CD8-positive, alpha-beta memory T cell (primary cell): ENCODE results near the gene ZNF554. TPM values are rescaled to one million over a fixed set of nuclear protein-coding genes. Genes with fewer than 3 reads are reported as not detected.
A peak's percentile ranks its signal among the peaks of the same experiment; 100 is the strongest.

Experiments
- CTCF ChIA-PET: fragments of 350-600 bp; sonication (Branson Sonifier 250); formaldehyde crosslinking; loops from one replicate; lab custom pipeline; 2021; ENCODE audit warnings: antibody characterized with exemption; lab: Charles Lee
- POLR2A ChIA-PET: fragments of 350-600 bp; sonication (Branson Sonifier 250); formaldehyde crosslinking; loops from one replicate; lab custom pipeline; 2021; ENCODE audit warnings: antibody characterized with exemption; lab: Charles Lee
- DNase-seq, 5 donors: peaks; one replicate each; pipeline versions ENCODE4 v3.0.0 to v3.0.0-alpha.2; 2020 to 2022; ENCODE audit warnings: mixed read lengths in 1 of 5
- H3K27ac ChIP-seq: one replicate; pipeline ENCODE4 v1.7.0; 2013; ENCODE audit warnings: low read depth, mild to moderate bottlenecking, low read length, moderate library complexity
- H3K27me3 ChIP-seq: 2 replicates; pipeline ENCODE4 v1.7.0; 2013; ENCODE audit warnings: low read length, mild to moderate bottlenecking; ENCODE audit not compliant: insufficient read depth, poor library complexity, severe bottlenecking
- H3K36me3 ChIP-seq: 2 replicates; pipeline ENCODE4 v1.7.0; 2013; ENCODE audit warnings: mild to moderate bottlenecking, low read length, moderate library complexity; ENCODE audit not compliant: insufficient read depth
- H3K4me1 ChIP-seq: 2 replicates; pipeline ENCODE4 v1.7.0; 2013; ENCODE audit warnings: mild to moderate bottlenecking, low read length, moderate library complexity; ENCODE audit not compliant: insufficient read depth
- H3K4me3 ChIP-seq: 2 replicates; pipeline ENCODE4 v1.7.0; 2013; ENCODE audit warnings: mild to moderate bottlenecking, low read length
- H3K9me3 ChIP-seq: 2 replicates; pipeline ENCODE4 v1.7.0; 2013; ENCODE audit warnings: mild to moderate bottlenecking, low read length
- H3K27ac Mint-ChIP-seq, 8 donors: one replicate each; pipeline ENCODE4 v1.8.0; 2020 to 2021; ENCODE audit warnings: mixed read lengths in 8 of 8, mild to moderate bottlenecking in 6 of 8, inconsistent platforms in 3 of 8, moderate library complexity in 3 of 8
- H3K27me3 Mint-ChIP-seq, 2 donors: one replicate each; pipeline ENCODE4 v1.8.0; 2020 to 2021; ENCODE audit warnings: mixed read lengths in 2 of 2, mild to moderate bottlenecking in 1 of 2, moderate library complexity in 1 of 2
- H3K36me3 Mint-ChIP-seq, 3 donors: one replicate each; pipeline ENCODE4 v1.8.0; 2020 to 2021; ENCODE audit warnings: mixed read lengths in 3 of 3, inconsistent platforms in 1 of 3, mild to moderate bottlenecking in 1 of 3
- H3K4me1 Mint-ChIP-seq, 3 donors: one replicate each; pipeline ENCODE4 v1.8.0; 2020 to 2021; ENCODE audit warnings: mixed read lengths in 3 of 3, inconsistent platforms in 1 of 3, mild to moderate bottlenecking in 1 of 3
- H3K4me3 Mint-ChIP-seq, 7 donors: one replicate each; pipeline ENCODE4 v1.8.0; 2020 to 2021; ENCODE audit warnings: mixed read lengths in 7 of 7, mild to moderate bottlenecking in 6 of 7, moderate library complexity in 4 of 7, inconsistent platforms in 2 of 7
- H3K9me3 Mint-ChIP-seq, 5 donors: one replicate each; pipeline ENCODE4 v1.8.0; 2020 to 2022; ENCODE audit warnings: mixed read lengths in 5 of 5, mild to moderate bottlenecking in 3 of 5, moderate library complexity in 2 of 5, inconsistent platforms in 1 of 5
- polyA plus RNA-seq: library from polyadenylated mRNA; unstranded; fragments of 300-500 nt; fragmentation: Illumina TruSeq; gene quantifications from one replicate; pipeline ENCODE4 v1.2.3, GENCODE V29; 2021
- total RNA-seq, 2 experiments: library from RNA; stranded (reverse); gene quantifications; one replicate each; pipeline ENCODE4 v1.2.3, GENCODE V29; 2021

Gene ZNF554
- total and polyA plus RNA-seq, 3 experiments from 2014 or later: 2.1 to 5.7 (median 2.3) TPM

DNA sequence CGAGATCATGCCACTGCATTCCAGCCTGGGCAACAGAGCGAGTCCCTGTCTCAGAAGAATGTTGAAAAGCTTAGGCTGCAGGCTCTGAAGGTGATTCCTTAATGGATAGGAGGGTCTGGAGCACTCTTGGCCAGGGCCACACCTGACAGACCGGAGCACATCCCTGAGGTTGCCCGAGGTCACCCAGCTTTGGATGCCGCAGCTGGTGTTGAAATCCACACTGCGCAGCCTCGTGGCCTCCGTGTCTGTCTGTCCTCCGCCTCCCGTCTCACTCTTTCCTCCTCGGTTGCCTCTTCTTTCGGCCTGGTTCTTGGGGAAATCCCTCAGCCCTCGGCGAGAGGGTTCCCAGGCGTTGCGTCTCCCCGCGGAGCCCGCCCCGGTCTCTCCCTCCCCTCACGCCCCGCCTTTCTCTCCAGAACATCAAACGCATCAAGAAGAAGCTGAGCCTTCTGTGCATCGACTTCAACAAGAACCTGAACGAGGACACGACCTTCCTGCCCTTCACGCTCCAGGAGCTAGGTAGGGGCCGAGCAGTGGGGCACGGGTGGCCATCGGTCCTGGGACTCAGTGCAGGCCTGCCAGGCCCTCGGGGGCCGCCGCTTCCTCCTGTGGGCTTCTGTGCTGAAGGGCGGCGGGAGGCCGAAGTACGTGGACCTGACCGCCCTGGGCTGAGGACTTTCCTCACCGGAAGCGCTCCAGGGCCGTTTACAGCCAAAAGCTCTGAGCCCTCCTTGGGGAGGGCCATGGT, 20.2 kb upstream of the ZNF554 start:
- POLR2A ChIA-PET: no interaction called here
- no peak for DNase-seq
- Histone ChIP-seq H3K4me3 (no peak overlapping the region), H3K36me3 (no peaks in the 10 kb centered on the region), H3K4me1 (no peaks in the 10 kb centered on the region), H3K27me3 (no peaks in the 10 kb centered on the region), H3K27ac (no peak overlapping the region), H3K9me3 (no peaks in the 10 kb centered on the region)
- CTCF ChIA-PET: no interaction called here
- no peak overlapping the region for H3K4me3 Mint-ChIP-seq
- H3K27ac Mint-ChIP-seq: no peak overlapping the region
- peaks cover 0 to 2% of the 10 kb centered on the region in 2 donors for H3K27me3 Mint-ChIP-seq
- no peaks in the 10 kb centered on the region for H3K9me3 Mint-ChIP-seq
- peaks cover 0 to 5% (median 0%) of the 10 kb centered on the region in 3 donors for H3K4me1 Mint-ChIP-seq
- H3K36me3 Mint-ChIP-seq: peaks cover 0 to 66% (median 6%) of the 10 kb centered on the region in 3 donors

GRCh38 chr19:2800506-2800905, 19.2 kb upstream of the ZNF554 start:
- Mint-ChIP-seq H3K4me1 (peaks cover 0 to 5% (median 0%) of the 10 kb centered on the region in 3 donors), H3K4me3 (no peak overlapping the region)
- no peak for DNase-seq

GRCh38 chr19:2802826-2803225, 16.8 kb upstream of the ZNF554 start:
- H3K4me1 ChIP-seq: no peaks in the 10 kb centered on the region
- H3K36me3 ChIP-seq: no peaks in the 10 kb centered on the region
- Mint-ChIP-seq H3K27ac (peak overlapping the region in 1 of 8 donors; percentile 19), H3K9me3 (no peaks in the 10 kb centered on the region), H3K27me3 (peaks cover 0 to 2% of the 10 kb centered on the region in 2 donors), H3K4me3 (no peak overlapping the region), H3K4me1 (peaks cover 0 to 5% (median 0%) of the 10 kb centered on the region in 3 donors), H3K36me3 (peaks cover 0 to 53% (median 6%) of the 10 kb centered on the region in 3 donors)
- H3K4me3 ChIP-seq: no peak overlapping the region
- H3K27ac ChIP-seq: no peak overlapping the region
- ChIA-PET POLR2A (no interaction called here), CTCF (interaction anchor here (2.3 kb wide), 1 partner anchor 17 kb away, joined by 11 read pairs; the partner anchor contains the start of gene ZNF554)
- H3K27me3 ChIP-seq: no peaks in the 10 kb centered on the region
- no peaks in the 10 kb centered on the region for H3K9me3 ChIP-seq
- DNase-seq: no peak

More at GRCh38 chr19:2800506-2800905, 19.2 kb upstream of the ZNF554 start:
- H3K4me3 ChIP-seq: no peak overlapping the region
- Mint-ChIP-seq H3K36me3 (peaks cover 0 to 63% (median 6%) of the 10 kb centered on the region in 3 donors), H3K9me3 (no peaks in the 10 kb centered on the region), H3K27ac (no peak overlapping the region), H3K27me3 (peaks cover 0 to 2% of the 10 kb centered on the region in 2 donors)
- H3K4me1 ChIP-seq: no peaks in the 10 kb centered on the region
- no peaks in the 10 kb centered on the region for H3K36me3 ChIP-seq
- ChIA-PET POLR2A (no interaction called here), CTCF (no interaction called here)
- no peak overlapping the region for H3K27ac ChIP-seq
- H3K27me3 ChIP-seq: no peaks in the 10 kb centered on the region
- no peaks in the 10 kb centered on the region for H3K9me3 ChIP-seq

DNA sequence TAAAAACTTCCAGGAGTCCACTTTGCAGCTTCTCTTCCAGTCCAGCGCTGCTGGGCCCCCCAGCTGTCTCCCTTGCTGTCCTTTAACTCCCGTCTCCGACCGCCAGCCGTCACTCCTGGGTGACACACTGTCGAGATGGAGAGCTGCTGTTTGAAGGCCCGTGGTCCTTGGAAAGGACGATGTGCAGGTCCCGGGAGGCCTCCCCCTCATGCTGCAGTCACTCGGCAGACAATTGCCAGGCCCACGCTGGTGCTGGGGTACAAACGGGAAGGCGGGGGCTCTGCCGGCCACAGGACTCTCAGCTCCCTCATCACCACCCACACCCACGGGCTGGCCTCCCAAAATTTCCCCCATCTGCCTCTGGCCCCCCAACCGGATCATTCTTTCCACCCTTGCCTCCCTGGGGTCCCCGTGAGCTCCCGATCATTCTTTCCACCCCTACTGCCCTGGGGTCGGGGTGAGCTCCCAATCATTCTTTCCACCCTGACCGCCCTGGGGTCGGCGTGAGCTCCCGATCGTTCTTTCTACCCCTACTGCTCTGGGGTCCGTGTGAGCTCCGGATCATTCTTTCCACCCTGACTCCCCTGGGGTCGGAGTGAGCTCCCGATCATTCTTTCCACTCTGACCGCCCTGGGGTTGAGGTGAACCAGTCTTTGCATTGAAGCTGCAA, 16.0 kb upstream of the ZNF554 start:
- no peak overlapping the region for H3K27ac Mint-ChIP-seq

DNA sequence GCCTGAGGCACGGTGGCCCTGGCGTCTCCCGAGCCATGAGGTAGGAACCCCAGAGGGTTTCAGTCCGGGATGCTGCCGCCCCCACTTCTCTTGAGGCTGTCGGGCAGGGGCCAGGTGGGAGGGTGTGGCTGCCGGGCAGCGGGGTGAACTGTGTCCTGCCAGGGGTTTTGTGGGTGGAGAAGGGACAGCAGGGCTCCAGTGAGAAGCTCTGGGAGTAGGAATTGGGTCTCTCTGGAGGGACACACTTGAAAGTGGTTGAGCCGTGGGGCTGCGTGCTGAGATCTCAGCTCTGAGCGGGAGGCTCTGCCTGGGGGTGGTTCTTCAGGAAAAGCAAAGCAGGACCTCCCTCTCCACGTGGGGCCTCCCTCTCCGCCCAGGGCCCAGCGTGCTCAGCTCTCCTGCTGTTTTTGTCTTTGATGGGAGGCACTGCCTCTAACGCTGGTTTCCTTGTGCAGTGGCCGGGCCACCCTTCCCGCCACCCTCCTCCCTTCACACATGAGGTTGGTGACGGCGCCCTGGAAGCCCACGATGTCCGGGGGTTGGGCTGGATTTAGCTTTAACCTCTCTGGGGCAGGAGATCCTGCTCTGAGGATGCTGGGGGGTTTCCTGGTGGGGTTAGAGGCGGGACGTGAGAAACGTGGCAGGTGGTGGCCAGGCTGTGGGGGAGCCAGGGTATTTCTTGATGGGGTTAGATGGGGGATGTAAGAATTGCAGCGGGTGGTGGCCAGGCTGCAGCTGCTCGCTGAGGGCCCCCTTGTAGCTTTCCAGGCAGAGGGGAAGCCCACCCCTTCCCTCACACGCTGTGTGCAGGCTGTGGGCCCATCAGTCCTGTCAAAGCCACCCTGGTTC, 15.3 kb upstream of the ZNF554 start:
- Mint-ChIP-seq H3K4me3 (no peak overlapping the region), H3K9me3 (no peaks in the 10 kb centered on the region), H3K27ac (no peak overlapping the region), H3K4me1 (peaks cover 0 to 5% (median 0%) of the 10 kb centered on the region in 3 donors), H3K36me3 (peaks cover 3 to 59% (median 12%) of the 10 kb centered on the region in 3 donors), H3K27me3 (peaks cover 0 to 2% of the 10 kb centered on the region in 2 donors)
- no peaks in the 10 kb centered on the region for H3K4me1 ChIP-seq
- no peaks in the 10 kb centered on the region for H3K36me3 ChIP-seq
- H3K27ac ChIP-seq: no peak overlapping the region
- no peaks in the 10 kb centered on the region for H3K9me3 ChIP-seq
- H3K4me3 ChIP-seq: no peak overlapping the region
- DNase-seq: peak in 1 of 5 donors; percentile 41
- no peaks in the 10 kb centered on the region for H3K27me3 ChIP-seq
- POLR2A ChIA-PET: no interaction called here
- CTCF ChIA-PET: interaction anchor here (1.3 to 2.3 kb wide), 2 partner anchors 15 to 271 kb away, joined by 3 to 11 read pairs; partner anchors contain the start of gene ZNF554

More for the DNA sequence above, 16.0 kb upstream of the ZNF554 start:
- Histone ChIP-seq H3K27me3 (no peaks in the 10 kb centered on the region), H3K36me3 (no peaks in the 10 kb centered on the region), H3K9me3 (no peaks in the 10 kb centered on the region), H3K4me1 (no peaks in the 10 kb centered on the region), H3K4me3 (no peak overlapping the region), H3K27ac (no peak overlapping the region)
- ChIA-PET POLR2A (interaction anchor here (0.8 kb wide), 1 partner anchor 18 kb away, joined by 4 read pairs; the partner anchor contains the start of gene THOP1), CTCF (interaction anchor here (1.3 to 2.3 kb wide), 2 partner anchors 16 to 272 kb away, joined by 3 to 11 read pairs; partner anchors contain the start of gene ZNF554)
- Mint-ChIP-seq H3K27me3 (peaks cover 0 to 2% of the 10 kb centered on the region in 2 donors), H3K36me3 (peaks cover 0 to 57% (median 6%) of the 10 kb centered on the region in 3 donors), H3K9me3 (no peaks in the 10 kb centered on the region), H3K4me1 (peaks cover 0 to 5% (median 0%) of the 10 kb centered on the region in 3 donors), H3K4me3 (no peak overlapping the region)
- DNase-seq: no peak

GRCh38 chr19:2805261-2805900, 14.3 kb upstream of the ZNF554 start:
- no peak overlapping the region for H3K27ac Mint-ChIP-seq
- H3K36me3 Mint-ChIP-seq: peaks cover 3 to 59% (median 12%) of the 10 kb centered on the region in 3 donors
- no peaks in the 10 kb centered on the region for H3K36me3 ChIP-seq
- ChIA-PET CTCF (interaction anchor here (0.6 to 2.3 kb wide), 2 partner anchors 14 to 59 kb away, joined by 3 to 11 read pairs; partner anchors contain the start of gene ZNF554), POLR2A (no interaction called here)
- DNase-seq: no peak
- H3K4me1 Mint-ChIP-seq: peaks cover 0 to 5% (median 0%) of the 10 kb centered on the region in 3 donors
- no peak overlapping the region for H3K27ac ChIP-seq
- H3K27me3 ChIP-seq: no peaks in the 10 kb centered on the region
- H3K9me3 Mint-ChIP-seq: no peaks in the 10 kb centered on the region
- H3K4me1 ChIP-seq: no peaks in the 10 kb centered on the region
- no peak overlapping the region for H3K4me3 Mint-ChIP-seq
- no peaks in the 10 kb centered on the region for H3K9me3 ChIP-seq
- peaks cover 0 to 2% of the 10 kb centered on the region in 2 donors for H3K27me3 Mint-ChIP-seq
- H3K4me3 ChIP-seq: no peak overlapping the region

GRCh38 chr19:2805991-2806649, 13.5 kb upstream of the ZNF554 start:
- no peaks in the 10 kb centered on the region for H3K9me3 Mint-ChIP-seq
- POLR2A ChIA-PET: no interaction called here
- Histone ChIP-seq H3K4me1 (no peaks in the 10 kb centered on the region), H3K27me3 (no peaks in the 10 kb centered on the region), H3K27ac (no peak overlapping the region), H3K36me3 (no peaks in the 10 kb centered on the region), H3K4me3 (no peak overlapping the region), H3K9me3 (no peaks in the 10 kb centered on the region)
- no peak for DNase-seq
- H3K4me1 Mint-ChIP-seq: peaks cover 0 to 5% (median 0%) of the 10 kb centered on the region in 3 donors
- peaks cover 0 to 2% of the 10 kb centered on the region in 2 donors for H3K27me3 Mint-ChIP-seq
- H3K4me3 Mint-ChIP-seq: no peak overlapping the region
- CTCF ChIA-PET: interaction anchor here (0.6 kb wide), 1 partner anchor 59 kb away, joined by 3 read pairs; no protein-coding TSS in a partner anchor
- peak overlapping the region in 1 of 8 donors; percentile 46 for H3K27ac Mint-ChIP-seq
- H3K36me3 Mint-ChIP-seq: peaks cover 3 to 56% (median 12%) of the 10 kb centered on the region in 3 donors
